AML-193 (cell line): Measurements from ENCODE around the gene TNS3.
"Not testable (repeated sequence)": the region's sequence is repeated elsewhere in the genome, so short reads cannot be mapped to it uniquely, and the experiment has no call there.

Experiments used
- DNase-seq, 2 experiments: peaks; one replicate each; lab custom pipeline; 2025; lab: John Stamatoyannopoulos, UW

The TNS3 gene

DNA sequence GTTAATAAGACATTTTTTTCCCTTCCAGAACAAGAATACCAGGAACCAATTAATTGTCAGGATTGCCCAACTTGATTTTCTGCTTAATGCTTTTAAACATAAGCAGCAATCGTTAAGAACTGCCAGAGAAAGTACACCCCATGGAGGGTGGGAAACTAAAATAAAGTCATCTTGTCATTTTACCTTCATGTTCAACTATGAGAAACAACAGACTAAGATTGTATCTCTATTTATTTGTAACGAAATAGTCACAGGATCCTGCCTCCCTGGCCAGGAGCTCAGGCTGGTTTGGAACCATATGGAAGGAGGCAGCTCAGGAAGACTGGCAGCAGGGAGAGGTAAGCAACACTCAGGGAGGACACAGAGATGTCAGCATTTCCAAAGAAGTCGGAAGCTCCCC, 129.6 kb downstream of the TNS3 start:
- DNase-seq, result no peak

DNA sequence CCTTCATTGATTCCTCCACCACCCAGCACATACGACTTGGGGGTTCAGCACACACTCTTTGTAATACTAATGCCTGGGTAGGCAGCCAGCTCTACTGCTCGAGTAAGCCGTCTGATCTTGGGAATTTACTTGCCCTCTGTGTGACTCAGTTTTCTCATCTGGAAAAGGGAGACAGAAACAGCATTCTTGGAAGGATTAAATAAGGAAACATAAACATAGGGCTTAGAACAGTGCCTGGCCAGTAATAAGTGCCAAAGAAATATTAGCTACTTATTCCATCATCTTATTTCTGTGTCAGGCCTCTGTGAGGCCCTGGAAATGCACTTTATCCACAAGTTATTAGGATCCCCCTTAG, 130.1 kb downstream of the TNS3 start:
- no peak for DNase-seq

DNA sequence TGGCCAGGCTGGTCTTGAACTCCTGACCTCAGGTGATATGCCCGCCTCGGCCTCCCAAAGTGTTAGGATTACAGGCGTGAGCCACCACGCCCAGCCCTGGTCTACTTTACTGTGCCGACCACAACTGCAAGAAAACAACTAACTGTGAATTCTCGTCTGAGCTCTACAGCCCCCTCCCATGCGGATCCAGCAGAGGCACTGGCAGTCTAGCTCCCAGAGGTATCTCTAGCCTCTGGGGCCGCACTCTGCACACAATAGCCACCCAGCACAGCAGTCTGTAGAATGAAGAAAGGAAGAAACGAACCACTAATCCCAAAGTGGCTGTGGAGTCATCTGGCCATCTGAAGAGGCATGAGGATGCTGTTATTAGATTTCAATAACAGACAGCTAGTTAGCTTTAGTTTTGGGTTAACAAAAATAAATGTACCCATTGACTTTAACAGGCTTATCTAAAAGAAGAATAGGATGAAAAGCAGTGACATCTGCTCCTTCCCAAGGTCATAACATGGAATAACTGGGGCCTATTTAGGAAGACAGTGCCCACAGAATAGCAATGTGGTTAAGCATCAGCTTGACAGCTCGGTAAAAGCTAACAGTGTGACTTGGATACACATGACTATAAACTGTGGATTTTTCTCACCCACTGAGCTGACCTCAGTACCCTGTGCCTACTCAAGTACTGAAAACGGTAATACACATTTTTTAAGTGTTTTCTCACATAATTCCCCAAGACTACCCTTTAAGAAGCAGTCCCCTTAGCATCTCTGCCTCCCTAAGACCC, 131.9 kb downstream of the TNS3 start:
- no peak for DNase-seq

DNA sequence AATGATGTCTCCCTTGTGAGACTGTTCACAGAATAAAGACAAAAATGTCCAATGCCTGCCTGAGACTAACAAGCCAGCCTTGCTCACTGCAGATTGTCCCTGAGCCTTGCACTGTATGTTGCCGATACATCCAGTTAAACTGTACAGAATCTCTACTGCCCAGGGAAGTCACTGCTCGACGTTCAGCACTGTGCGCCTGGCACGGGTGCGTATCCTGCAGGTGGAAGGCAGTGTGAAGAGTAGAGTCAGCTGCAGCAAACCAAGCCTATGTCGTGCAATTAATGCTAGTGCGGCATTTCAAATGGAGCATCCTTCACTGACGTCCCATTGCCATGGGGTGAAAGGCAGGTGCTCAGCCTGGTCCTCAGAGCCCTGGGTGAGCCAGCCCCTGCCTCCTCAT, 132.9 kb downstream of the TNS3 start:
- no peak for DNase-seq

DNA sequence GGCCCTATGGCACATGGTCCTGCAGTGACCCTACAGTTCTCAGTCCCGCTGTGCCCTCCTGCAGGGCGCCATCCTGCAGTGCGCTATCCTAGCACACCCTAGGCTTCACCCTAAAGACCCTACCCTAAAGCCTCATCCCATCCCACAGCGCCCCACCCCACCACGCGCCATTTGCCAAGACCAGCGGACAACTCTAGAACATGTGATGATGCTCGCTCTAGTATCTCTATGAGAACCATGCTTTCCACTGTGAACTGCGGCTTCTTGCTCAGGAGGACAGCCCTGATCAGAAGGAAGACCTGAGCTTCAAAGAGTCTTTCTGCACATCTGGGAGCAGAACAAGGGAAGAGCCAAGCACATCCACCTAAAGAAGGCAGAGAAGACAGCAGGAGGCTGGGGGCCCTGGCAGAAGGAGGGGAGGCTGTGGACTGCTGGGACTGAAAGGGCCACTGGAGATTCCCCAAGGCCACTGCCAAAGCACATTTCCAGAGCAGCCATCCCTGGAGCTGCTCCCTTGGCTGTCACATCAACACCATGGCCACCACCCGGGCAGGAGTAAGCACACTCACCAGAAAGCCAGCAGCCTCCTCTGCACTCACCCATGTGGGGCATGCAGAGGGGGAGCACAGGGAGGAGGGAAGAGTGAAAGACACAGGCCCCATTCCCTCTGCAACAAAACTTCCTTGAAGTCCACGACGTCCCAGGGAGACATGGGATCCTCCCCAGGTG, 134.1 kb downstream of the TNS3 start:
- no peak for DNase-seq

DNA sequence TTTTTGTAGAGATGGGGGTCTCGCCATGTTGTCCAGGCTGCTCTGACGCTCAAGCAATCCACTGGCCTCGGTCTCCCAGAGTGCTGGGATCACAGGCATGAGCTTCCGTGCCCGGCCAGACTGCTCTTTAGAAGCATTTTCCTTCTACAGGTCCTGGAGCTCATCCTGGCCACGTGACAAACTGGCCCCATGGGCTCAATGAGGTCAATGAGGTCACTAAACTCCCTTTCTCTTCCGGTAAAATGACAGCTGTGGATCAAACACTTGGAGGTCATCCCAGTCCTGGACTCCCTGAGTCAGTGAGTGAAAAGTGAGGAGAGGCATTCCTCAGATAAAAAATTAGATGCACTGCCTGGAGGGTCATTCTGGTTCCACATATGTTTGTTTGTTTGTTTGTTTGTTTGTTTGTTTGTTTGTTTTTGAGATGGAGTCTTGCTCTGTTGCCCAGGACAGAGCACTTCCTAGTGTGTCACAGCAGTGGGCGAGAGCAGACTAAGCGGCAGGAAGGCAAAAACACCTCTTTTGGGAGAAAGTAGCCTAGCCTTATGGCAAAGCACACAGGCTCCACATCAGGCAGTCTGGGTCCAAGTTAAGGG, 134.9 kb downstream of the TNS3 start:
- no peak for DNase-seq

DNA sequence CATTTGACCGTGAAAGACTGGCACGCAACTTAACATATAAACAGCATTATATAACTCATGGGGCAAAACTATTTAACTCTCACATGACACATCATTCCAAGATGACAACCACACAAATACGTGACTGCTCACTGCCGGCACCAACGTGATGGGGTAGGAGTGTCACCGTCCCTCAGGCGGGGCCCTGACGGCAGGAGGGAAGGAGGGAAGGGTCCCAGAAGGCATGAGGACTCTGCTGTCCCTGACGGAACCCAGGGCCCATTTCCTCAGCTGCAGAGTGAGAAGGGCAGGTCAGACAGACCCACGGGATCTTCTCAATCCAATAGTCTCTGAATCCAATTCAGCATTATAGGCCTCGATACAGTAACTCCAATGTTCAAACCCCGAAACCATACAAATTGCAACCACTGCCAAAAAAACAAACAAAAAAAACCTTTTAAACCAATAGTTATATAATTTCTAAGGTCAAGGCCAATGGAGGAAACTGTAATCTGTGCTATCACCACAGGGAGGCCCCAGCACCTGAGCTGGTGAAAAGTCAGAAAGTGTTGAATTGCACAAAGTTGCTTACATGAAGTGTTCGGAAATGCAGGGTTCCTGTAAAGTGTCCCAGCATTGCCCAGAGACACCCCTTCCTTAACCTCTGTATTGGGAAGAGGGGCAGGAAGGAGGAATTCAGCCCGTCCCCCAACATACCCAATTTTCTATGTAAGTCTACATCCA, 137.4 kb downstream of the TNS3 start:
- no peak for DNase-seq

DNA sequence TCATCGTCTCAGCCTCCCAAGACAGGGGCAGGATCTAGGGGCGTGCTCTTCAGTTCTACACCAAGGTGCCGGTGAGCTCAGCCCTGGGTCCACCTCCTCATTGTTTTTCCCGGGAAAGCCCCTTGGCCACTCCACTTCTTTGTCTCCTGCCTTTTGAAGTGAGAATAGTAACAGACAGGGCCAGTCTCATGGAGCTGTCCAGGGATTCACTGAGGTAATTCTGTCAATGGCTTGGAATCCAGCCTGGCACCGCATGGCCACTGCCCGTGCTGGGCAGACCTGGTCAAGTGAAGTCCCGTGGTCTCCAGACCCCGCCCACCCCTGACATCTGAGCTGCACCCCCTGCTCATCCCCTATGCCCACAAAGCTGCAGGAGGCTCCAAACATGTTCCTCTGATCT, 138.9 kb downstream of the TNS3 start:
- no peak for DNase-seq

DNA sequence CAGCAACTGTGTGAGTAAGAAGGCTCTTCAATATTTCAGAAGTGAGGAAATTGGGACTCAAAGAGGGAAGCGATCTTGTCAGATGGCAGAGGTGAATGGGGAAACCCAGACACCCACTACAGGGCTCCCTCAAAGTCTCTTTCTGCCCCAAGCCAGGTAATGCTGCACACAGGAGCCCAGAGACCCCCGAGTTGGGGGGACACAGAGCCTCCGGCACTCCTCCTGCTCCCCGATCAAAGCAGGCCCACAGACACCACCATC, 139.4 kb downstream of the TNS3 start:
- no peak for DNase-seq

DNA sequence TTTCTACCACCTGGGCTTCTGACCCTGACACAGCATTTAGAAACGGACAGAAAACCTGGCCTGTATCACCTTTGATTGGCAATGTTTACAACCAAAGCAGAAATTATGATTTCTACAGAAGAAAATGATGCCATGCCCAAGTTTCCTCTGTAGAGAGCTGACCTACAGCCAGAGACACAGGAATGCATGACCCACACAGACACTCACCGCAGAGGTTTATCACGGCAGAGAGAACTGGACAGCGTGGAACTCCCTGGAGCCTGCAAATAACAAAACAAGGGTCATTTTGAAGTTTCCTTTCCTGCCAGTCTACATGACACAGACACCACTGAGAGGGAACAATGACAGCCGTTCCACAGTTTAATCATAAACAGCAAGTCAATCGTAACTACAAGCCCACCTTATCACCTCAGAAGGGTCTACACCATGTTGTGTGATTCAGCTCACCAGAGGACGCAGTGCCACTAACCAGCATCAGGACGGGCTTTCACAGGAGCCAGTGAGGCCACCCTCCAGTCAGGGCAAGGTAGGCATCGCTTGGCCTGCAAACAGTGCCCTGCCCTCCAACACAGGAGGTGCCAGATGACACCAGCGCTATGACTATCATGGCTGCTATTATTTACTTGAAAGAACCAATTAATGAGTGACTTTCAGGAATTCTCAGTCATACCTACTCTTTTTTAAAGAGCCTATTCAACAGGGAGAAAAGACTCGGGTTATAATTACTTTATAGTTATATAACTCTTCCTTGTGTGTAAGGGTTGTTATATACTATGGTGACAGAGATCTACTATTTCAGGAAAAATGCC, 139.9 kb downstream of the TNS3 start:
- DNase-seq, result no peak

DNA sequence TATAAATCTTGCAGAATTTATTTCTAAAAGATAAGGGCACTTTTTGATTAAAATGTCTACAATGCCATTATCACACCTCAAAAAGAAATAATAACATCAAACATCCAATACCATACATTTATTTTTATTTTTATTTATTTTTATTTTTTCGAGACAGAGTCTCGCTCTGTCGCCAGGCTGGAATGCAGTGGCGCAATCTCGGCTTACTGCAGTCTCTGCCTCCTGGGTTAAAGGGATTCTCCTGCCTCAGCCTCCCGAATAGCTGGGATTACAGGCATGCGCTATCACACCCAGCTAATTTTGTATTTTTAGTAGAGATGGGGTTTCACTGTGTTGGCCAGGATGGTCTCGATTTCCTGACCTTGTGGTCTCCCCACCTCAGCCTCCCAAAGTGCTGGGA, 140.9 kb downstream of the TNS3 start:
- not testable (repeated sequence) for DNase-seq

DNA sequence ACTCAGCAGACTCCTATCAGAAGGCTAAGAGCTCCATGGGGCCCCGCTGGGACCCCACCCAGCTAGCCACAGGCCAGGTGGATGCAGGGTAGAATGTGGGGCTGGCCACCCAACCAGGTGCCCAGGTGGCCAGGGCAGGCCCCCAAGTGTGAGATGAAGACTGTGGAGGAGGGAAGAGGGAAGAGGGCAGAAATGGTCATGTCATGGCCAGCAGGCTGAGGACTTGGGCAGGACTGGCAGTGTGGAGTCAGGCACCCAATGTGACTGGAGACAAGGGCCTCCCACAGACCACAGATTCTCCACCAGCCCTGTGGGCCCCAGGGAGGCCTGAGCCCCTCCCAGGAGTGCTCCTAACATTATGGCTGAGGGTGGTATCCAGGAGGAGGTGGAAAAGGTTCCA, 141.6 kb downstream of the TNS3 start:
- no peak for DNase-seq

DNA sequence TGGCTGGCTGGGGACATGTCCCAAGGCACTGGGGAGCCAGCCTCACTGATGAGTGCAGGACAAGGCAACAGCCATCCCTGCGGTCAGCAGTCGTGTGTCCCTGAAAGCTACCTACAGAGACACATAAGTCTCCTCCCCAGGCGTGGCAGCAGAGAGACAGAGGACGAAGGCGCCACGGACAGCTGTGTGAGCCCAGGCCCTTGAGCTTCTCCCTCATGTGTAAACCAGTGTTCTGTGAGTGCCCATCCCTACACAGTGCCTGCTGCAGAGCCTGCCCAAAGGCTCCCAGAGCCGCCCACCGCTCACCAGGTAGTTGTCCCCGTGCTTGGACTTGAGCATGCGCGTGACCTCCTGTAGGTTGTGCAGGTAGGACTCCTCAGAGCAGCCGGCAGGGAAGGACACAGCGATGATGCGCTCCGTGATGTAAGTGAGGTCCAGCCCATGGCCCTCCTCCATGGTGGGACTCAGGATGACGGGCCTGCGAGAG, 142.7 kb downstream of the TNS3 start:
- no peak for DNase-seq

DNA sequence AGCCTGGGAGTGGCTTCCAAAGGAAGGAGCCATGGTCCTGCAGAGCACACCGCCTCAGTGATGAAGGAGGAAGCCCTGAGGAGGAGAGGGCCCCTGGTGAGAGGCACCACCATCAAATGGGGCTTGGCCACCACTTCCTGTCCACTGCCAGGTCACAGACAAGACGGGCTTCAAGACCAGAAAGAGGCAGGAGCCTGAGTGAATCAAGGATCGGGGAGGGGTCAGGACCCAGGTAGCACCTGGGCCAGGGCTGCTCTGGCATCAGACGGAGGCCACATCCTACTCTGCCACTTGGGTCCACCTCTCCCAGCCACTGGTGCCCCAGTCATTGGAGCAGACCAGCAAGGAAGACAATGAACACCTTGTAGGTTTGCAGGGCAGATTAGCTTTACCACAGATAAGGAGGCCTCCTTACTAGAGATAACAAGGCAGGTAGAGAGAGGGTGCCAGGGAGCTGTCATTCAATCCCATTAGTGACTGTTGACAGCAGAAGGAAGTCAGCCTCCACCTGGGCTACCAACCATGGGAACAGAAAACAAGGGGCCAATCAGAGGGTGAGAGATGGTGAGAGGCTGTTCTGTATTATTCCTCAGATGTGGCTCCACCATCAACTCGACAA, 143.4 kb downstream of the TNS3 start:
- no peak for DNase-seq

DNA sequence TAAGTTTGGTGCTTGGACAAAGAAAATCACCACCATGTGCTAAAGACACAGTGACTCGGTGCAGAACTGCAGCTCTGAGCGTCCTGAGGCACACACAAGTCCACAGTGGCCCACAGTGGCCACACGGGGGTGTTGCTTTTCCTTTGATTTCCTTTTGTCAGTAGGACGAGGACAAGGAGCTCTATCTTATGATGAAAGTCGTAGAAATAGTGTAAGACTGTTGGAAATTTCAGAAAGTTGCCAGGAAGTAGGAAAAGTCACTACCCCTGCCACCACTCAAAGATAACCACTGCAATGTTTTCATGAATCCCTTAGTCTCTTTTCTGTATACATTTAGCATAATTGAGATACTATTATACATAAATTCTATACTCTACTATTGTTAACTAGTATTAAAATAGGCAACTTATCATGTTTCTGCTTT, 146.0 kb downstream of the TNS3 start:
- no peak for DNase-seq

DNA sequence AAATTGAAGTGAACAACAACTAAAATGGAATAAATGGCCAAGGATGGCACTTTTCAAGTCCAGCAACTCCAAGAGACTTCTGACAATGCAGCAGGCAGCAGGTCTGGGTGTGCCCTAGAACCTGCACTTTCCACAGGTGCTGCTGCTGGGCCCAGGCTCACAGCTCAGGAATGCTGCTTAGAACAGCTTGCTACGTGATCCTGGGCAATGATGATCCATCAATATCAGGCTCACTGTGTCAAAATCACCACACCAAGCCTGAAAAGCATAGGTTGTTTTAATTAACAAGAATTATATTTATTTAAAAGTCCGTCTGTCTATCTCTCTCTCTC, 148.4 kb downstream of the TNS3 start:
- no peak for DNase-seq

DNA sequence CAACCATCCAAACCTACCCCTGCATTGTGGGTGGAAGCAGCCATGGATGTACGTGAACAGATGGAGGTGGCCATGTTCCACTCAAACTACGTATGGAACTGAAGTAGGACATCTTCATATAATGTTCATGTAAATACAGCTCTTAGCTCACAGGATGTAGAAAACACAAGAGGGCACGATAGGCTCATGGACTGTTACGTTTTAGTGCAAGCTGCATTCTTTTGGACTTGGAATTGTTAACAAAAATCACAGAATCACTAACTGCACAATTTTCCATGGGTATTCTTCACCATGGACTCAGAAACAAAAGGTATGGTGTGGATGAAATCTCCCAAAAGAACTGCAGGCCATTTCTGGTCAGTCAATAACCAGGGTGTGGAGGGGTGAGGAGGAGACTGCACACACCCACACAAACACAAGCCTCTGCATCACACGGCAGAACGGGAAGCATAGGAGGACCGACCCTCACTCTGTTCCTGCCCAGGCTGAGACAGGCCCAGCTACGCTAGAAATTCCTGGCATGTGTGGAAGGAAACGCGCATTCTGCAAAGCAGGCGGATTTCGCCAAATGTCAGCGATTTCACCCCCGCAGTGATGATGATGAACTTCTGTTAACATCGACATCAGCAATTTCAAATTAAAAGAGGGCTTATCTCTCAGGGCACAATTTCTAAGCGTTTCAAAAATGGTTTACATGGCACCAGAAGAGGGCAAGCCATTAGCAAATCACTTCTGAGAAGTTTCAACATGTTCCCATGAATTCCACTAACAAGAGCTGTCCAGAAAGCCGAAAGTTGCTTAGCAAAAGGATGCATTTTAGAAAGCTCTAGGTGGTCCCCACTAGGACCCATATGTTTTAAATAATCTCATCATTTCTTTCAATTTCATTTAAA, 149.0 kb downstream of the TNS3 start:
- DNase-seq, result no peak

DNA sequence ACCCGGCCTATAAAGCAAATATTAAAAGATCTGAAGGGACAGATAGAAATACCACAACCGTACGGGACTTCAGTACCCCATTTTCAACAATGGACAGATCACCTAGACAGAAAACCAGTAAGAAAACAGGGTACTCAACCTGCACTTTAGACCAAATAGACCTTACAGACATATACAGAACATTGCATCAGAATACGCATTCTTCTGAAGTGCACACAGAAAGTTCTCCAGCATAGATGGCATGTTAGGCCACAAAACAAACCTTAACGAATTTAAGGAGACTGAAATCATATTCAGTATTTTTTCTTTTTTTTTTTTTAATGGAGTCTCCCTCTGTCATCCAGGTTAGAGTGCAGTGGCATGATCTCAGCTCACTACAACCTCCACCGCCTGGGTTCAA, 151.5 kb downstream of the TNS3 start:
- DNase-seq, result no peak

DNA sequence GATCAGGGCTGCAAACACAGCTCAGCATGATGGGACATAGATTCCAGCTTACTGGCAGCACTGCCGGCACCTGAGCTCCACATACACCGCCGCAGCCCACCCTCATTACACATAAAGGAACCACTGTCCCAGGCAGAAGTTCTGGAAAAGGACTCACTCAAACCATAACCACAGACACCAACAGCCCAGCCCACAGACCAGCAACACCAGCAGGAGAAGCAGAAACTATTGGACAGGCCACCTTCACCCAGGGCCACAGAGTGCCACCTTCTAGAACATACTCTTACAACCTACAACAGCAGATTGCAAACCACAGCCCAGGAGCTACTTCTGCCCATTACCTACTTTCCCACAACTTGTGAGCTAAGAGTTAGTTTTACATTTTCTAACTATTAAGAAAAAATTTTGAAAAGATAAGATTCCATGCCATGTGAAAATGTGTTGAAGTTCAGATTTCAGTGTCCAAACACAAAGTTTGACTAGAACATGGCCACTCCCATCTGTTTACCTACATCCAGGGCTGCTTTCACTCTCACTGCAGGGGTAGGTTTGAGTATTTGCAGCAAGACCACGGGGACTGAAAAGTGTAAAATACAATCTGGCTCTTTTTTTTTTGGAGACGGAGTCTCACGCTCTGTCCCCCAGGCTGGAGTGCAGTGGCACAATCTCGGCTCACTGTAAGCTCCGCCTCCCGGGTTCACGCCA, 153.0 kb downstream of the TNS3 start:
- no peak for DNase-seq
